CD4-positive, alpha-beta T cell treated with Interleukin-10 for 1 hour (primary cell): ENCODE measurements around the gene AP1S2.
"Not testable (repeated sequence)": the region's sequence is repeated elsewhere in the genome, so short reads cannot be mapped to it uniquely, and the experiment has no call there.

Experiments used
- DNase-seq: peaks from one replicate; pipeline ENCODE4 v3.0.0-alpha.2; 2020

Gene AP1S2

GRCh38 chrX:15854712-15855567, at the start of gene AP1S2:
TSS of gene AP1S2 (minus strand) at chrX:15854813. CDS start at chrX:15852524, 2,289 bp downstream.
- DNase-seq, result peak; percentile 94

GRCh38 chrX:15903186-15903681, 48.6 kb upstream of the AP1S2 start:
- DNase-seq, result no peak

GRCh38 chrX:15895334-15895733, 40.7 kb upstream of the AP1S2 start:
- no peak for DNase-seq

GRCh38 chrX:15894724-15895123, 40.1 kb upstream of the AP1S2 start:
- DNase-seq, result no peak

DNA sequence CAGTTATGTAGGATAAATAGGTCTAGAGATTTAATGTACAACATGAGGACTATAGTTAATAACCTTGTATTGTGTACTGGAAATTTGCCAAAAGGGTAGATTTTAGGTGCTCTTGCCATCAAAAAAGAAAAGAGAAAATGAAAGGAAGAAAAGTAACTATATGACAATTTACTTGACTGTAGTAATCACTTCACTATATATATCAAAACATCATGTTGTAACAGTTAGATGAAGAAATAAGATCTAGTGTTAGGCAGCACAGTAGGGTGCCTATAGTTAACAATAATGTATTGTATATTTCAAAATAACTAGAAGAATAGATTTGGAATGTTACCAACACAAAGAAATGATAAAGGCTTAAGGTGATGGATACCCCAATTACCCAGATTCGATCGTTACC, 35.9 kb upstream of the AP1S2 start:
- DNase-seq, result no peak

GRCh38 chrX:15888062-15888461, 33.4 kb upstream of the AP1S2 start:
- DNase-seq, result no peak

DNA sequence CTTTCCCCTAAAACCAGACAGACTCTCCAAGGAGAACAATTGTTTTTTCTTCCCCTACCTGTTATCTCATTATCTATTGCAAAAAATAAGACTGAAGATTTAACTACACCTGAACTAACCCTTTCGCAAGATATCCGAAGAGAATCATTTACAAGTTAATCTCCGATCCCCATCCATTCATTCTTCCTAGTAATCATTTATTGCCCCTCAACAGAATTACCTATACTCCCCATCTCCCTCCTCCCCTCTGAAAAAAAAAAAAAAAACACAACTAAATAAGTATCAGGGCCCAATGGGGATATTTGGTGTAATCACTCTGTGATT, 28.9 kb upstream of the AP1S2 start:
- DNase-seq, result no peak

DNA sequence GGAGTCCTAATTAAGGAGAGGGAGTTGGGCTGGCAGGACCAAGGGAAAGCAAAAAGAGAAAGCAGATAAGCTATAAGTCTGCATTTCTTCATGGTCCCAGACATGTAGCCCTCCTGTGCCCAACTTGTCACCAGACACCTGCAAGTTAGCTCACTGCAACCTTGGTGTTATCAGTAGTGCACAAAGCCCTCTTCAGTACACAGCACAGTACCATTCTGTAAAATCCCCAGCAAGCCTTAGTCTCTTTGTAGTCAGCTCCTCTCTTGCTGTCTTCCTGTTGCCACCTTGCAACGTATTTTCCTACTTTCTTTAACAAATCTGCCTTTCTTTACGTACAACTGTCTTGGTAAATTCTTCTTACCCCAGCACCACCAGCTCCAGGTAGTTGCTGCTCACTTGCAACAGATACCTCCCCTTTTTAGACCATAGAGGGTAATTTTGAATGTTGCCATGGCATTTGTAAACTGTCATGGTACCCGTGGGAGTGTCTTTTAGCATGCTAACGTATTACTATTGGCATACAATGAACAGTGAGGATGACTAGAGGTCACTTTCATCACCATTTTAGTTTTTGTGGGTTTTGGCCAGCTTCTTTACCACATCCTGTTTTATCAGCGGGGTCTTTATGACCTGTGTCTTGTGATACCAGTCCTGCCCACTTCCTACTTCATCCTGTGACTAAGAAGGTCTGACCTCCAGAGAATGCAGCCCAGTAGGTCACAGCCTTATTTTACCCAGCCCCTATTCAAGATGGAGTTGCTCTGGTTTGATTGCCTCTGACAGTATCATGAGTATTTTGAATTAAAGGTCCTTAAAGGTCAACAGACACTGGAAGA, 28.3 kb upstream of the AP1S2 start:
- peak; percentile 1 for DNase-seq

DNA sequence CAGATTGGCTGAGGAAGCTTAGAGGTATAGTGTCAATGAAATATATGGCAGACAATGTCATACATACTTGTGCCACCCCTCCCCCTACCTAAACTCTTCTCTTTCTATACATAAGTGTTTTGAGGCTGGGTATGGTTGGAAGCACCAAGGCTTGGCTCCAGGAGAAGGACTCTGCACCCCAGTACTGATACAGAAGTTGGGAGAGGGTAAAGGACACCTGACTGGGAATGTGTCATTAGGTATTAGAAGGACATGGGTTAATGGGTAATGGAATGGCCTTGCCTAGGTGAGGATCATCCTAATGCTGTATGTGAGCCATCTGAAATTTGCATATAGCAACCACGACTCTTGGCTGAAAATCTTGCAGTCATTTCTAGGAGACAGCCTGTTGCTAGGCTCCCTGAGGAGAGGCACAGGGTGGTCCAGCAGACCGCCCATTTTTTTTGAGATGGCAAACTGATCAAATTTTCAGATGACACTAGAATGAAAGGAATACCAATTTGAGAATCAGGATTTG, 26.8 kb upstream of the AP1S2 start:
- no peak for DNase-seq

- DNase-seq, result not testable (repeated sequence)
These were observed 23.3 kb upstream of the AP1S2 start for GRCh38 chrX:15877914-15878313.

GRCh38 chrX:15877380-15877779, 22.8 kb upstream of the AP1S2 start:
- no peak for DNase-seq

DNA sequence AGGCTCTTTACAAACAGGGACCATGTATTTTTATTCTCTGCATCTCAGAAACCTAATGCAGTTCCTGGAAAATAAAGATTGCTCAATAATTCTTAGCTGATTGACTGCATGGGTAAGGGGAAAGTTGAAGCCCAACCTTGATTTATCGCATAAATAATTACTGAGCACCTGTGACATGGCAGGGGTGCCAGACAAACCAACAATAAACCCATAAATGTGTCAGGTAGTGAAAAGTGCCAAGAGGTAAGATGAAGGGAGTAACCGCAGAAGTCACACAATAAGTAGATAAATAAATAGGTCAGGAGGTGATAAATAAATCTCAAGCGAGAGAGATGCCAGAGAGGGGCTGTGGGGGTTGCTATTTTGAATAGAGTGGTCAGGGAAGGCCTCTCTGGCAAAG, 20.1 kb upstream of the AP1S2 start:
- no peak for DNase-seq

DNA sequence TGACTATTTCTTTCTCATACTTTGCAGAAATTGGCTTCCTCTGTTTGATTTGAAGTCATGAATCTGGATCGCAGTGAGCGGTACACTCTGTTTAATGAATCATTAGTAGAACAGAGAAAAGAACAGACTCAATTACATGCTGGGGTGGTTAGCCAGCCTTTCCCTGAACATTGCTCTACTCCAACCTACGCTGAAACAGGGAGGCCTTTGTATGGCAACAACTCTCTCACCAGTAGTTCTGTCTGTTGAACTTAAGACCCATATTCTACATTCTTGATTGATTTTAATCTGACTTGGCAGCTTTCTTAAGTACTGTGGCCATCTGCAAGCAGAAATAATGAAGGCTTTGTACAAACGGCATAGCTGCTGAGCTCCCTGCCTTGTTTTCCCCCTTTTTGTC, 19.0 kb upstream of the AP1S2 start:
- DNase-seq, result no peak

DNA sequence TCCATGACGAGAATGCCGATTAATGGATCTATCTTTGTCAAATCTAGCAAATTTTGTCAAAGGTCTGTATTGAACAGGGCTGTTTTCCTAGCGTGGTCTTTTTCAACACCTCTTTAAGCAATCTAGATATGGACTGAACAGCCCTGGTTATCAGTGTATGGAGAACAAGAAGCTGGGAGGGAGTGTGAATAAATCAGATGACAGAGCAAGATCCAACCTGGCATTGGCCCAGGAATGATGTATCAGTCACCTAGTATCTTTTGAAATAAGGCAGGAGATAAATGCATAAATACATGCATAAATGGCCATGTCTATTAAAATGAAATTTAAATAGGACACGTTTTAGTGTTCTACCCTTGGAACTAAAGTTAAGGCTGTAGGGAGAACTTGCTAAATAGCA, 15.7 kb upstream of the AP1S2 start:
- no peak for DNase-seq

DNA sequence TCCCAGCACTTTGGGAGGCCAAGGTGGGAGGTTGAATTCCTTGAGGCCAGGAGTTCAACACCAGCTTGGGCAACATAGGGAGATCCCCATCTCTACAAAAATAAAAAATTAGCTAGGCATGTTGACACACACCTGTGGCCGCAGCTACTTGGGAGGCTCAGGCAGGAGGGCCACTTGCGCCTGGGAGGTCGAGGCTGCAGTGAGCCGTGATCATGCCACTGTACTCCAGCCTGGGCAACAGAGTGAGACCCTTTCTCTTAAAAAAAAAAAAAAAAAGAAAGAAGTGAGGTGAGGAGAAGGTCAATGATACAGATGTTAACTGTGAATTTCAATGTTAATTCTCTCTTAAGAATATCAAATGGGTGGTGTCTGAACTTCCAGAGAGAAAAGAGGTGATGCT, 15.1 kb upstream of the AP1S2 start:
- no peak for DNase-seq

DNA sequence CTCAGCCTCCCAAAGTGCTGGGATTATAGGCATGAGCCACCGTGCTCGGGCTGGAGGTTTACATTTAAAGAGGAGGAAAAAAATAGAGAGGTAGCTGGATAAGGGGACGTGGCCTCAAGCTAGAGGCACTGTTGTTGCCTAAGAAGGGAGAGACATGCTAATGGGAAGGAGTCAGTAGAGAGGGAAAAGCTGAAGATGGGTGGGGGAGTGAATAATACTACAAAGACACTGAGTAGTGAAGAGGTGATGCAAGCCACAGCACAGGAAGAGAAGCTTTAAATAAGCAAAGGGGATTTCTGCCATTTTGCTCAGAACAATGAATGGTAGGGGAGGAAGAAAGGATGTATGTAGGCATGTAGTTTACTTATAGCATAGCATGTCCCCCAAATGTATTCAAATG, 11.5 kb upstream of the AP1S2 start:
- no peak for DNase-seq

- no peak for DNase-seq
These were observed 10.0 kb upstream of the AP1S2 start for GRCh38 chrX:15864629-15865028.

- DNase-seq, result no peak
These were observed 9.4 kb upstream of the AP1S2 start for GRCh38 chrX:15864023-15864422.

- no peak for DNase-seq
These were observed 6.3 kb upstream of the AP1S2 start for GRCh38 chrX:15860921-15861320.

DNA sequence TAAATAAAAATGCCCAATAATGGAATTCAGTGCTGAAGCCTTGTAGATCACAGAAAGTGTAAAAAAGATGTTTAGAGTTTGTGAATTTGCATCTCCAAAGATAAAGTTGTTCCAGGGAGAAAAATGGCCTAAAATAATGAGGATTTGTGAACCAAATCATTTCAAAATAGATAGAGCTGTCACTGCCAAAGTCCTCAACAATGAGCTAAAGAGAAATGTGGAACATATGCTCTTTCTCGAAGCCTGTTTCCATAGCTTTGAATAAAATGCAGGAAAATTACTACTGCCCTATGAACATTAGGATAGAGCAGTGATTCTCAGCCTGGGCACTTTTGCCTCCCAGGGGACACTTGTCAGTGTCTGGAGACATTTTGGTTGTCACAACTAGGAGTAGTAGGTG, 3.4 kb upstream of the AP1S2 start:
- DNase-seq, result no peak

- no peak for DNase-seq
These were observed 2.0 kb upstream of the AP1S2 start for GRCh38 chrX:15856636-15857035.

DNA sequence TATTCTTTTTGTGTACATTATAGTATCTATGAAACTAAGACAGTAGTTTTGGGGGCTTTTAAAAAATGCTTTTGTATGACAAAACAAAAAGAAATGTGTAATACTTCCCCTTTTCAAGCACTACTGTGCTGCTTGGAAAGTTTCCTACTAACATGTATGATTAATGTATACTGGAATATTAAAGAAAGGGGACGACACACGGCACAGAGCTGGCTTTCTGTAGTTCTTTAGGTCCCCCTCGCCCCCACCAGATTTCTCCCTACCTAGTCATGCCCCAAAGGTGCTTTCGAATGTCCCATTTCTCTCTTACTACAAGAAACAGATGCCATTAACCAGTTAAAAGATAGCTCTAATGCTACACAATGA, 1.6 kb upstream of the AP1S2 start:
- DNase-seq, result no peak

- no peak for DNase-seq
These were observed 1.1 kb upstream of the AP1S2 start for GRCh38 chrX:15855568-15856221.
